Mesothelial cell of epicardium (in vitro differentiated cells): Measurements from ENCODE around the gene ANAPC5. TPM values are rescaled to one million over a fixed set of nuclear protein-coding genes. Genes with fewer than 3 reads are reported as not detected.

Experiments used
- DNase-seq, 2 experiments: peaks; one replicate each; pipeline ENCODE4 v3.0.0; 2021; ENCODE audit warnings: low spot score in 2 of 2; ENCODE audit not compliant: unreplicated experiment in 2 of 2
- H3K27ac Mint-ChIP-seq: 2 replicates; pipeline ENCODE4 v1.8.0; 2021; ENCODE audit warnings: mixed read lengths
- H3K27me3 Mint-ChIP-seq: 2 replicates; pipeline ENCODE4 v1.8.0; 2021; ENCODE audit warnings: low read depth, mixed read lengths
- H3K36me3 Mint-ChIP-seq: 2 replicates; pipeline ENCODE4 v1.8.0; 2021; ENCODE audit warnings: mixed read lengths
- H3K4me1 Mint-ChIP-seq: 2 replicates; pipeline ENCODE4 v1.8.0; 2021; ENCODE audit warnings: mixed read lengths
- H3K4me3 Mint-ChIP-seq: 2 replicates; pipeline ENCODE4 v1.8.0; 2021; ENCODE audit warnings: mild to moderate bottlenecking, moderate library complexity, mixed read lengths
- H3K9me3 Mint-ChIP-seq: 2 replicates; pipeline ENCODE4 v1.8.0; 2021; ENCODE audit warnings: mixed read lengths
- CTCF ChIP-seq: fragments of 200-600 bp; sonication (generic); IDR thresholded peaks from one replicate; pipeline ENCODE4 v1.5.0; 2021; ENCODE audit warnings: antibody characterized with exemption; ENCODE audit not compliant: unreplicated experiment
- total RNA-seq: library from RNA; stranded (reverse); gene quantifications from 3 replicates; pipeline ENCODE4 v1.2.1, GENCODE V29; 2021

Gene ANAPC5
- total RNA-seq, 1 donor from 2014 or later: 117 TPM

GRCh38 chr12:121273364-121273896 is 78.8 kb downstream of the ANAPC5 start:
- no peak for TF ChIP-seq CTCF
- Mint-ChIP-seq H3K4me3 (no peak overlapping the region), H3K27ac (no peak overlapping the region), H3K36me3 (peaks cover 42% of the 10 kb centered on the region), H3K9me3 (peaks cover 5% of the 10 kb centered on the region), H3K27me3 (no peaks in the 10 kb centered on the region), H3K4me1 (no peaks in the 10 kb centered on the region)
- DNase-seq: no peak

GRCh38 chr12:121267822-121268221 is 84.4 kb downstream of the ANAPC5 start:
- Mint-ChIP-seq H3K9me3 (no peaks in the 10 kb centered on the region), H3K27me3 (no peaks in the 10 kb centered on the region), H3K27ac (no peak overlapping the region), H3K4me1 (no peaks in the 10 kb centered on the region), H3K4me3 (no peak overlapping the region), H3K36me3 (peaks cover 27% of the 10 kb centered on the region)
- TF ChIP-seq CTCF: no peak
- DNase-seq: no peak

GRCh38 chr12:121264951-121265515 is 87.2 kb downstream of the ANAPC5 start:
- H3K9me3 Mint-ChIP-seq: no peaks in the 10 kb centered on the region
- H3K27ac Mint-ChIP-seq: no peak overlapping the region
- H3K4me3 Mint-ChIP-seq: no peak overlapping the region
- H3K27me3 Mint-ChIP-seq: no peaks in the 10 kb centered on the region
- H3K4me1 Mint-ChIP-seq: no peaks in the 10 kb centered on the region
- DNase-seq: no peak
- TF ChIP-seq CTCF: no peak
- peaks cover 25% of the 10 kb centered on the region for H3K36me3 Mint-ChIP-seq

DNA sequence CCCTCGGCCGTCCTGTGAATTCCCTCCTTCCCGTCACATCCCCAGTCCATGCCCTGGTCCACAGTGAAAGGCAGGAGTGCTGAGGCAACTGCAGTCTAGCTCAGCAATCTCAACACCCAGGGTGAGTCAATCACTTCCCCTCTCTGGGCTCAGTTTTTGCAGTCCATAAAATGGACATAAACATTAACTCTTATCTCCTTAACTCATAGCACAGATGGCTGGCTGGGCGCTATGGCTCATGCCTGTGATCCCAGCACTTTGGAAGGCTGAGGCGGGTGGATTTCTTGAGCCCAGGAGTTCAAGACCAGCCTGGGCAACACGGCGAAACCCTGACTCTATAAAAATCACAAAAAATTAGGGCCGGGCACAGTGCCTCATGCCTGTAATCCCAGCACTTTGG is 88.1 kb downstream of the ANAPC5 start:
- Mint-ChIP-seq H3K36me3 (peaks cover 20% of the 10 kb centered on the region), H3K27me3 (no peaks in the 10 kb centered on the region), H3K4me1 (no peaks in the 10 kb centered on the region), H3K4me3 (no peak overlapping the region), H3K27ac (no peak overlapping the region), H3K9me3 (no peaks in the 10 kb centered on the region)
- no peak for TF ChIP-seq CTCF
- no peak for DNase-seq

GRCh38 chr12:121263206-121263935 is 88.8 kb downstream of the ANAPC5 start:
- Mint-ChIP-seq H3K27ac (no peak overlapping the region), H3K9me3 (no peaks in the 10 kb centered on the region), H3K27me3 (no peaks in the 10 kb centered on the region), H3K36me3 (peaks cover 21% of the 10 kb centered on the region), H3K4me3 (no peak overlapping the region), H3K4me1 (no peaks in the 10 kb centered on the region)
- DNase-seq: no peak
- no peak for TF ChIP-seq CTCF
